Measurements from ENCODE around the gene GPR26.

The GPR26 gene

GRCh38 chr10:123666318-123667236 is at the start of gene GPR26:
TSS of gene GPR26 (plus strand) at chr10:123666355. CDS start at chr10:123666408, 53 bp downstream.
- no peak for DNase-seq

GRCh38 chr10:123618224-123618623 is 47.9 kb upstream of the GPR26 start:
- no peak for DNase-seq

- DNase-seq, result no peak
Measured at GRCh38 chr10:123619067-123619855, 46.9 kb upstream of the GPR26 start.

DNA sequence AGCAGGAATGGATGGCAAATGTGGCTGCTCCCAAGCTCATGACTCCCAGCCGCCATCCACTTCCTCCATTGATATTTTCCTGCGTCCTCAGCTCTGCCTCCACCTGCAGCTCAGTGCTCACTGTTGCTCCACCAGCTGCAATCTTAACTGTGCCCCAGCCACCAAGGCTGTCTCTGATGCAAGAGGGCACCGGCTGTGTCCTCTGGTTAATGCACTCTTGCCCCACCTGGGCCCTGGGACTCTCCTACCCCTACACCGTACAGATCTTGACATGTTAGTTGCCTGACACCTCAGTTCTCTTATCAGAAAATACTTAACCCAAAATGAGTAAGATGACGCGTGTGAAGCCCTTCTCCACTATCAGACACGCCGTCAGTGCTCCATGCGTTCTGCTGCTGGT is 45.5 kb upstream of the GPR26 start:
- no peak for DNase-seq

- no peak for DNase-seq
Measured at GRCh38 chr10:123621492-123621891, 44.7 kb upstream of the GPR26 start.

- DNase-seq, result no peak
Measured at GRCh38 chr10:123621916-123622315, 44.2 kb upstream of the GPR26 start.

DNA sequence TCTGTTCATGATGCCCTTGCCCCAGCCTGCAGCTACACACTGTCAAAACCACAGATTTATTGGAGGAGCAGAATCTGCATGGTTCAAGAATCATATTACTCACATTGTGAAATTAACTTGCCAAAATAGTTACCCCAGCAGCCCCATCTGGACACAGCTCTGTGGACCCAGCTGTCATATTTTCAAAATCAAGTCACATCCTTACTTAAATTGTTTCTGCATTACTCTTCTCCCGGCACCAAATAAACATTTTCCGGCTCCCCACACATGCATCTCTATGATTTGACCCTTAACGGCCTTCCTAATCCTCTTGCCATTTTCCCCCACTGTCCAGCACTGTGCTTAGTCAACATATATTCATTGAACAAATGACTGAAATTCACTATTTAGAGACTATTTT is 43.8 kb upstream of the GPR26 start:
- DNase-seq, result no peak

GRCh38 chr10:123624086-123624485 is 42.1 kb upstream of the GPR26 start:
- no peak for DNase-seq

DNA sequence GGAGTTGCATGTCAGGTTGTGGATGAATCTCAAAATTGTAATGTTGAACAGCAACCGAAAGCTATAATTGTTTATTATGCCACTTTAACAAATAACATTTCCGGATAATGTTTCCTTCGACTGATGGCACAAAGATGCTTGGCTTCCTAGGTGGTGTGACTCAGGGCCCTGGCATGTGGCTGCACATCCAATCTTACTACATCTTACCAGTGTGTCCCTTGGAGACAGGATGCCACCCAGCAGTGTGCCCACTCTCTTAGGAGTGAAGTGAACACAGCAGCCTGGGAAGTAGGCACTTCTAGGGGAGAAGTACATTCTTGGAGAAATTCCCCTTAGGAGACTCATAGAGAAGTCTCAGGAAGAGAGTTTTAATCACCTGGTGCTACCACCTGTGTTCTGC is 33.0 kb upstream of the GPR26 start:
- no peak for DNase-seq

- DNase-seq, result no peak
Measured at GRCh38 chr10:123633636-123634035, 32.5 kb upstream of the GPR26 start.

GRCh38 chr10:123634221-123634620 is 31.9 kb upstream of the GPR26 start:
- no peak for DNase-seq

DNA sequence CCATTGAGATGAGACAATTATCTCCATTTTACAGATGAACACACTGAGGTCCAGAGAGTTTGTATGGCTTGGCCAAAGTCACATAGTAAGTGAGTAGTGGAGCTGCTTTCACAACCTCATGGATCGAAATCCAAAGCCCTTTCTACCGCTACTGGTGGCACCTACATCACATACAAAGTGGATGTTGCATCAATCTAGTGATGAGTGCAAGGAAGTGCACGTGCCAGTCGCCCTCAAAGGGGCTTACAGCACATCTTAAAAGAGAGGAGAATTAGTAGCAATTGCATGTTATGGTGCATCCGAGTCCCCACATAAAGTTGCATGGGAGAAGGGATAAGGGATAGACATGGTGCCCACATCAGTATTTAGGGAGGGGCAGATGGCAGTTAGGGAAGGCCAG is 31.0 kb upstream of the GPR26 start:
- no peak for DNase-seq

- no peak for DNase-seq
Measured at GRCh38 chr10:123635745-123636144, 30.4 kb upstream of the GPR26 start.

GRCh38 chr10:123636598-123637325 is 29.4 kb upstream of the GPR26 start:
- no peak for DNase-seq

DNA sequence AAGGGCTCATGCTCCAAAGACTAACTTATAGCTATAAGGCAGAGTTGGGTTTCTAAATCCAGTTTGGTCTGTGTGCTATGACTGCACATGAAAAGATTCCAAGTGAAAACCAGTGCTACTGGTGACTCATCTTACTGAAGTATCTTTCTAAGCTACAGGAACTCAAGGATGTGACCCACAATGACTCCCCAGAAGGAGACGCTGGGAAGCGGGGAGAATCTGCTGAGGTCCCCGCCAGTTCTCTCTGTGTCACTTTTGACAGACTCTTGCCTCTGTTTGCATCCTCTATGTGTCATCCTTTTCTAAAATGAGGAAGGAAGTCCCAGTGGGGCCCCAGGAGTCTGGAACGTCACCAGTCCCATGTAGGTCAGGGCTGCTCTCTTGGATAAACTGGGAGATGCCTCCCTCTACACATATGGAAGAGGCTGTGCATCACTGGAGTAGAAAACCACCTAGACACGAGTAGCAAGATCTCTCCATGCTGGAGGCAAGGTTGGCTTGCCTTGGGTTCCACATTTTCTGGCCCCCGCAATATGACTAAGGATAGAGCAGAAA is 28.8 kb upstream of the GPR26 start:
- no peak for DNase-seq

DNA sequence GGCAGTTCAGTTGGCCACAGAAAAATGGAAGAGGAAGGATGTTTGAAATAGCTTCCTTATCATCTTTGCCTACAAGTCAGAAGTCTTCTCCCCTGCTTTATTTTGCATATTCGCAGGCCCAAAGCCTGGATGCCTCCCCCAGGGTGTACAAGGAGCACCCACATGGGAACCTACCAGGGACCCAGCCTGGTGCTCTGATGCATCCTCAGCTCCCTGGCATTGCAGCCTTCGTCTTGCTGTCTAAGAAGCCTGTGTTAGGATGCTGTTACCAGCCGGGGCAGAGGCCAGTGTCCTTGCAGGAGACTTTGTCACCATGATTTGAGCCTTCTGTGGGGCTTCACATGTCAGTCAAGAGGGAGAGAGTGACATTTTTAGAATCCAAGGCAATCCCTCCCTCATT is 27.0 kb upstream of the GPR26 start:
- no peak for DNase-seq

- no peak for DNase-seq
Measured at GRCh38 chr10:123640016-123640535, 26.1 kb upstream of the GPR26 start.

GRCh38 chr10:123642293-123642692 is 23.9 kb upstream of the GPR26 start:
- no peak for DNase-seq

DNA sequence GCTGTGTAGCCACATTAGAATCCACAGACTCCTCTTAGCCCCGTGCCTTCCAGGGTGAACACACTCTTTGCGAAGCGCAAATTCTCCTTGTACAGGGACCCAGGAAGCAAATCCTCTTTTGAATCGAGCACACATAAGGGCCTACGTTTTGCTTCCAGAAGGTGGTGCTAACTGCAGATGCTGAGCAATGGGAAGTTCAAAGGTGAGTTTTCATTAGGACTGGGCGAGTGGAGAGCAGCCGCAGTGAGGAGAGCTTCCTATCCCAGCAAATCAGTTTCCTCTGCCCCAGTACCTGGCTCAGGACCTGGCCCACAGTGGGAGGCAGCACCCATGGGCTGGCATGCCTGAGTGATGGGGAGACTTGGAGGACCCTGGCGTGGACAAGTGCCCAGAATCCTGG is 23.5 kb upstream of the GPR26 start:
- no peak for DNase-seq

DNA sequence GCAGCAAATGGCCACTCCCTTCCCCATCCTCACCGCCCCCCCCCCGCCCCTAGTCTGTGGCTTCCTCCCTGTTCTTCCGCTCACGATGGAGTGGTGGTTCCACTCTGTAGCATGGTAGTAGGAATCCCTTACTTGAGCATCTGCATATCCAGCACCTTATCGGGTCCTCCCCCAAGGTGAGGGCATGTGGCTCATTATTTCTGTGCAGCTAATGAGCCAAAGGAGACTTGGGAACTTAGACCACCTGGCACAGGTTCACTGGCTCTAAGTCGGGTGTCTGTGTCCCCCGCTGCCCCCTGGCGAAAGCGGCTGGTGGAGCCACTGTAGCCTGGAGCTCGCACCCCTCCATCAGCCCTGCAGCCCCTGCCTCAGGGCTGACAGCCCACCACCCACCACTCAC is 22.8 kb upstream of the GPR26 start:
- DNase-seq, result no peak

DNA sequence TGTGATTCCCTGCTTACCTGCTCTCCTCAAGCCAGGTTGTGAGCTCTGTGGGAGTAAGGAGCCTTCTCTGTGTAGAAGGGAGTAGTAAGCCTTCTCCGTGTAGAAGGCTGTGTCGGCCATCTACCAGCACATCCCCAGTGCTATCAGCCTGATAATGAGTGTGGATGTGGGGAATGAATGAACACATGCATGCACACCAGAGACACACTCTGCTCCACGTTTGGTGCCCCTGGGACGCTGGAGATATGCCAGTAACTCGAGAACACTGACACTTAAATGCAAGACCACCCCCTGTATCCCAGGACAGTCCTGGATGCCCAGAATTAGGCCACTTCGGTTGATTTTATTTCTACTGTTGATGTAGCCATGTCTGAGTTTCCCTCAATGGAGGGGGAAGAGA is 21.1 kb upstream of the GPR26 start:
- no peak for DNase-seq

DNA sequence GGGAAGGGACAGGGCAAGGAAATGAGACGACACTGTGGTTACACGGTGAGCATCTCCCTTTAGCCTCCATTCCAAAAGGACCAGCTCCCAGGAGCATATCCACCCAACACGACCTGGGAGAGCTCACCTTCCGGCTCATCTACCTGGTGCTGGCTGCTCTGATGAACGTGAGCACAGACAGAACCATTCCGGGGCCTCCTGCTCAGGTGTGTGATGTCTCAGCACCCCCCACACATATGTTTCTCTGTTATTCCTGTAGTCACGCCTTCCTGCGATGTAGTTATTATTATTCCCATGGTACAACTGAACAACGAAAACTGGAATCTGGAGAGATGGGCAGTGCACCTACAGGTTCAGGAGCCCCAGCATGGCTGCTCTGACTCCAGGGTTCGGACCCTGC is 20.5 kb upstream of the GPR26 start:
- no peak for DNase-seq

DNA sequence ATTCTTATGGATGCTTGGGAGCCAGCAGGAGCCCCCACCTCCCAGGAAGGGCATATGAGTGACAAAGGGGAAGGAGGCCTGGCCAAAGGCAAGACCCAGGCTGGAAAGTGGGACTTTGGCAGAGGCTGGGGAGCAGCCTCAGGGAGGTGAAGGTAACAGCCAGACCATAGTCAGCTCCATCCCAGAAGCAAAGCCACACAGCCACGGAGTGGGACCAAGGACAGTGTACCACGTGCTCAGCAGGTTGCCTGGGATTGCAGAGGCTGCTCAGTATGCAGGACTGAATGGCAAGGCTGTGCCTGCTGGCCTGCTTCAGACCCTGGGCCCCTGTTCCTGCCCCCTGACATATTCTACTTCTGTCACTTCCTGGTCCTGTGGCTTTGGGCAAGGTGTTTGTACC is 17.6 kb upstream of the GPR26 start:
- no peak for DNase-seq

Measured in Kasumi-1 (cell line).